MV-4-11 (cell line): Measurements from ENCODE around the gene PLXNA4.

Experiments
- DNase-seq: peaks from one replicate; lab custom pipeline; 2025; lab: John Stamatoyannopoulos, UW

The PLXNA4 gene

GRCh38 chr7:132355048-132355447 lies 221.2 kb downstream of the PLXNA4 start:
- no peak for DNase-seq

DNA sequence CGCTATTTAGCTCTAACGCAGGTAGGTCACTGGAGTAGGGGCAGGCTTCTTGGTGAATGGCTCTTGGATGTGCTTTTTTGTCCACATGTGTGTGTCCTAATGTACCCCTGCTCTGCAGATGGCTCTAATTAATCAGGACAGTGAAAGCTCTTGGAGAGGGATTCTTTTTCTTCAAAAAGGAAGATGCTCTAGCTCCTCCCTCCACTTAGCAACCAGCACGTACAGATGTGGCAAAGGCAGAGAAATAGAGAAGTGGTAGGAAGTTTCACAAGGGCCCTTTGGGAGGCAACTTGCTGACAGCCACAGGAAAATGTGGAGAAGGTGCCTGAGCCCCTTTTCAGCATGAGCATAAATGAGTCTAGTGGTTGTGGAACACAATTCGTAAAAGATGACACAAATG lies 221.7 kb downstream of the PLXNA4 start:
- peak; percentile 74 for DNase-seq

- DNase-seq = no peak
Measured at GRCh38 chr7:132353936-132354335, 222.3 kb downstream of the PLXNA4 start.

- DNase-seq = no peak
Measured at GRCh38 chr7:132352800-132353199, 223.5 kb downstream of the PLXNA4 start.

DNA sequence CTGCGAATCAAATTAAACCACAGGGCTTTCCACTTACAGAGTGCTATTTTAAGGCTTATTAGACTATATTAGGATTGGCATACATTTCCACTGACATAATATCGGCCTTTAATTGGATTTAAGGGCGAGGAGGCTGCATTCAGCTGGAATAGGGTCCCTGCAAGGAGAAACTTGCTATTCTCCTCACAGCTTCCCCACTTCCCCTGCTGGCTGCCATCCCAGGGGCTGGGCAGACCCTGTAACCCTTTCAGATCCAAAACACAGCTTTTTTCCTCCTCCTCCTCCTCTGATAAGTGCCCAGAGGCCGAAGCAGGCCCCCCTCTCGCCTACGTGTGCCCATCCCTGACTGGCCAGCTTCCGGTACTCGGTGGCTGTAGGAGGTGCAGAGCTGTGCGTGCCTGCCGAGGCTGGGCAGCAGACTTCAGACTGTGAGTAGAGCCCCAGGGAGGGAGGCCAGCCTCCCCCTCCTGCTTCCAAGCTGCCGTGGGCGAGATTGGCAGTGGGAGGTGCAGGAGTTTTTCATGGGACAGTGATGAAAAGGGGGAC lies 224.2 kb downstream of the PLXNA4 start:
- no peak for DNase-seq

- DNase-seq = no peak
Measured at GRCh38 chr7:132350741-132351140, 225.5 kb downstream of the PLXNA4 start.

DNA sequence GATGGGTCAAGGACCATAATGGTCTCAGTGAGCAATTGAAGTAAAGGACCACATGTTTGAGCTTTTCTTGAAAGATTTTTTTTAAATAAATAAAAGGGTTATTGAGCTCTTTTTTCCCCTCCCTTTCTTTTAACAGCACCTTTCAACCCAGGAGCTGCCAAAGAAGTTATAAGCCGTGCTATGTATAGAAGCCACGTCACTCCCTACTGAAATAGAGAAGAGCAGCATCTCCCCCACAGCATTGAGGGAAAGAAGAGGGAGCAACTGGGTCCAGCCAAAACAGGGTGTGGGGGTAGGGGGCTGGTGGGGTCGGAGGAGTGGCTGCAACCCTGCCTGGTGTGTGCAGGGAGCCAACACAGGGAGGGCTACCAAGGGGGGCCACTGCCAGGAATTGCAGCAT lies 227.2 kb downstream of the PLXNA4 start:
- no peak for DNase-seq

DNA sequence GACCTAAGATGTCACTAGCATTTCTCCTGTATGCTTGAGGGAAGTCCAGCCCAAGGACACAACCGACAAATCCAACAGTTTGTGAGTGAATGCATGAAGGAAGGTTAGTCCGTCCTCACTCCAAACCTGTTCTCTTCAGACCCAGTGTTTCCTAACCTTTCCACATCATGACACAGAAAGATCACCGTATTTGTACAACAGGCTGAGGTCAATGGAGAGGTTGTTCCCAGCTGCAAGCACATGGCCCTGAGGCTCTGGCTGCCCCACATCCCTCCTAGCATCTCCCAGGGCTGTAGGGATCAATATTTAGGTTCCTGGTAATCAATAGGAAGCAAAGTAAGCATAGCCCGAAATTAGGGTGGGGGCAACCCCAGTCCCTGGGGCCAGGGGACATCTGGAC lies 227.9 kb downstream of the PLXNA4 start:
- DNase-seq = no peak

GRCh38 chr7:132347858-132348257 lies 228.4 kb downstream of the PLXNA4 start:
- DNase-seq = no peak

DNA sequence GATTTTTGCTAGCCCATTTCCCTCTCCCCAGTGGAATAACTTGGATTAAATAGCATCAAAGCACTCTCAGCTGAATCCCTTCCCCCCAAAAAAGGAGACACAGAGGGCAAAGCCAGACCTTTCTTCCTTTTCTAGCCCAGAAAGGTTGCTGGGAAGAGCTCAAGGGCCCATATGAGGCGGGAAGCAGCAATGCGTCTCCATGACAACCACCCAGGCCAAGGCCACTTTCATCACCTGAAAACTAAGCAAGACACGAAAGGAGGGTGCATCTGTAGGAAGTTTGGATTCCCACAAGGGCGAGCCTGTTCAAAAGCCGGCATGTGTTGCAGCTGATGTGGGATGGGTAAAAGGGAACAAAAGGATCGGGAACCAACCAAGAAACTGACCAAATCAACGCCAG lies 229.1 kb downstream of the PLXNA4 start:
- no peak for DNase-seq

- DNase-seq = no peak
Measured at GRCh38 chr7:132345543-132346129, 230.6 kb downstream of the PLXNA4 start.

- no peak for DNase-seq
Measured at GRCh38 chr7:132345030-132345429, 231.2 kb downstream of the PLXNA4 start.

GRCh38 chr7:132343199-132343598 lies 233.1 kb downstream of the PLXNA4 start:
- no peak for DNase-seq

DNA sequence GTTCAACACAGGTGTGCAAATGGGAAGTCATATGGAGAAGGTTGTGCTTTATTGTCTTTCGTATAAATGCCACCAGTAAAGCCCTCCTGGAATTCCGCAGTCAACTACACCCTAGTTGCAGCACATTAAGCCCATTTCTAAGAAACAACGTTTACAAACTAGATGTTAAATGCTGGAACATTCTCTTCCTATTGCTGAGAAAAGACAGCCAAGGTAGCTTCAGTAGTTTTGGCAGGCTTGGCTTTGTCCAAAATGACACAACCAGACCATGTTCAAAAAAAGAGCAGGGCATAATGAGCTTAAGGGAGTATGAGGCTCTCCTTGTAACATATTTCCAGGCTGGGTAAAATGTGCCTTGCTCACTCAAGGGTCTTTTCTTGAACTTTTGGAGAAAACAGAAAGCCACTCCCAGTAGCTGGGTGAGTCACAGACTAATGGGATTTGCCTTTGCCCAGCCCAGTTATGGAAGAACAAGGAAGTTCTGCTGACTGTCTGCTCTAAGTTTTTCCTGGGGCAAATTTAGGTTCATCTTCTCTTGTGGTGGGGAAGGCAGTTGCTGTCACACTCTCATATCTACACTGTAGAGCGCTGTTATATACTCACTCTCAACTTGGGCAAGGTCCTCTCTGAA lies 238.7 kb downstream of the PLXNA4 start:
- DNase-seq = no peak

GRCh38 chr7:132336797-132337196 lies 239.5 kb downstream of the PLXNA4 start:
- no peak for DNase-seq

DNA sequence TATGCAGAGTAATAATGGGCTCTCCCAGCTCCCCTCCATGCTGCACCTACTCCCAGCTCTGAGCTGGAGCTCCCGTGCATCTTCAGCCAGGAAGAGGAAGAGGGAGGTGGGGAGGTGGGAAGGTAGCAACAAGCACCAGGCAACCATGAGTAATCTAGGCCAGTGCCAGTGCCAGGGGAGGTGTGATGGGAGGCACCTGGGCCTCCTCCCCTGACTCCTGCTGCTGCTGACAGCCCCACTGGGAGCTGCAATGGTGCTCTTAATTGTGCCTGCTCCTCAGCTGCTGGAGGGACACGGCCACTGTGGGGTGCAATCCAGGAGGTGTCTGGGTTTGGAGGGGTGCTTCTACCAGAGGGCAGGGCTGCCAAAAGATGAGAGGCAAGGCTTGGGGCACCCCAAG lies 243.0 kb downstream of the PLXNA4 start:
- no peak for DNase-seq

DNA sequence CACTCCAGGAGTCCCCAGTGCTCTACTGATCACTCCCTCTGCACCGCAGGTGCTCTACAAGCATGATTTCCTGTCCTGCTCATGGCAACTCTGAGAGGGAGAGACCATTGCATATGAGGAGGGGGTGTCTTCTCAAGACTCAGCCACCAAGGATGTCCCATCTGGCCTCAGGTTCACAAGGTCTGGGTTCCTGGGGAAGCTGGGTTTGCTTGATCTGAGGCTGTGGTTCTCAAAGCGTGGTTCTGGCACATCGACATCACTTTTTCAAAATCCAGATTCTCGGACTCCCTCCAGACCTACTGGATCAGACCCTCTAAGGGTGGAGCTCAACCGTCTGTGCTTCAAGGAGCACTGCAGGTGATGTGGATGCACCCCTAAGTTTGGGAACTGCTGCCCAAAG lies 247.5 kb downstream of the PLXNA4 start:
- no peak for DNase-seq

DNA sequence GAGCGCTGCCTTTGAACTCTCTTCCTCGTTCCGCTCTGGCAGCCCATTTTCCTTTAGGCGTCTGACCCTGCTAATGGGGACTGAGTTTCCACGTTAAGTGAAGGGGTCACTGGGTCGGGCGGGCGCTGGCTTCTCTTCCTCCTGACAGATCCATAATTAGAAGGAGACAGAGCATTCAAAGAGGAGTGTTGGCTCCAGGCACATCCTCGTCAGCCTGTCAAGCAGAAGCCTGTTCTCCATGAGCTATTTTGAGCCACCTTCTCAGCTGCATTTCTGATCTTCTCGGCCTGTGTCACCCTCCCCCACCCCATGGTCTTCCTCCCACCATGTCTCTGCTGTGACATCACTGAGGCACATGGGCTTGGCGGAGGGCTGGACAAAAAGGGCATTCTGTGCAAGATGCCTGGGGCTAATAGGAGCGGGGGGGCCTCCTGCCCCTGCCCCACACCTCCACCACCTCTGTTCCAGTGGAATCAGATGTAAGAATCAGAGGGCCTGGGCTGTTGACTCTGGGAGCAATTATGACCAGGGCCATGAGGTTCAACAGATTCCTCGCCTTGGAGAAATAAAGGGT lies 248.1 kb downstream of the PLXNA4 start:
- no peak for DNase-seq

DNA sequence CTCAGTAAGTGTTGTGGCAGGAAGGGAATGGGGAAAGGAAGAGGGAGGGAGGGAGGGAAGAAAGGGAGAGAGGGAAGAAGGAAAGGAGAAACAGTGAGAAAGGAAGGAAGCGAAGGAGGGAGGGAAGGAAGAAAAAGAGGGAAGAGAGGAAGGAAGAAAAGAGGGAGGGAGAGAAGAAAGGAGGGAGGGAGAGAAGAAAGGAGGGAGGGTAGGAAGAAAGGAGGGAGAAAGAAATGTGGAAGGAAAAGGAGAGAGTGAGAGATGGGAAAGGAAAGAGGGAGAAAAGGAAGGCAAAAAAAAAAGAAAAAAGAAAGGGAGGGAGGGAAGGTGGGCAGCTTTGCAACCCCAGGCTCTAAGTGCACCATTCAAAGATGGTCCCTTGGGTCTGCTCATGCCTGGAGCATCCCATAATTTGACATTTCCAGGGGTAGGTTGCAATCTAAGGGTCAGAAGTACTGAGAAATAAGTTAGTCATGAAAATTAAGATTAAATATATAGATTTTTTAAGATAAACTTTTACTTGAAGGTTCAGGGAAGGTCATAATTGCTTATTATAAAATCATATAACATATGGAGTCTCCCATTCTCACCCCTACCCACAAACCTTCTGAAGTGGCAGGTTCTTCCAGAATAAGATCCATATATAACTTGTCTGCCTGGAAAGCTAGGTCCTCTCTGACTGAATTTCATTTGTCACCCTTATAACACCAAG lies 249.2 kb downstream of the PLXNA4 start:
- no peak for DNase-seq

DNA sequence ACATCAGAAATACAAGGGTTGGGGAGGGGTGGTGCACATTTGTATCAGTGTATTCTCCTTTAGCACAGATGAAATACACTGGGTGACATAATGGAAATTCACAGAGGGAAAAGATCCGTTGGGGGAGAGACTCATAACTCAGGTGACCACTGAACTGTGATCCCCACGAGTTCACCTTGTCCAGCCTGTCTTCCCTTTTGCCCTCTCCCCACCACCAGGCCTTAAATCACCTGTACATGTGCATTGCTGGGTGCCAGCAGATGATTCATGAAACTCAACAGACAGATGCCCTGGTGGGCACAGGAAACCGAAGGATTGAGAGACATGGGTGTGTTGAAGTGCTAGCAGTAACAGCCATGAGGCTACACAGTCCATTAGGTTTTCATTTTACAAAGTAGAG lies 253.3 kb downstream of the PLXNA4 start:
- no peak for DNase-seq

DNA sequence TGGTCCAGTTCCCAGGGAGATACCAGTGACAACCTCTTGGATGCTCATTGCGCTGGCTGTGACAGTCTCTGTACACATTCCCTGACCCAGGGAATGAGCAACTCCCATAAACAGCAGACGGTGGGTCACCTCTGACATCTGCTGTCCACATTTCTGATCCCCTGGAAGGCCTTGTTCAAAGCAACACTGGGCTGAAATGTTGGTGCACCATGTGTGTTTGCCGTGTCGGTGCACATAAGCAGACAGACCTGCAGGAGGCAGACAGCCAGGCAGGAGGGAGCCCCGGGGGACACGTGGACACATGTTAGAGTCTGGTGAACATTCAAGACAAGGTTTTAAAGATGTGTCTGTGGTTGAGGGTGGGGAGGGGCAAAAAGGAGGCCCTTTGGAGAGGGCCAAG lies 254.9 kb downstream of the PLXNA4 start:
- no peak for DNase-seq

DNA sequence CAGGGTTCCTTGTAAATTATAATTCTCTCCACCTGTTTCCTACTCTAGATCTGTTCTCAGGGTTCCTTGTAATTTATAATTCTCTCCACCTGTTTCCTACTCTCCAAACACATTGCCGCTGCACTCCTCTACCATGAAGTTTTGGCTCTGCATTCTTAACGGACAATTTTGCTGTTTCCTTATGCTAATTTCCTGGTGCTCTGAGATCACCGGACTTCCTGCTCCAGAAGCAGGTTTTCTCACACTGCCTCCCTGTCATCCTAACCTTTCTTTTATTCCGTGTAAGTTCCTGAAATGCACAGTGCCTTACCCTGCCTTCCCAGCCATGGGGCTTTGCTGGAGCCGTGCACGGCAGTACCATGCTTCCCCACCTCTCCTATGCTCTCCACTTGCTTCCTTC lies 256.8 kb downstream of the PLXNA4 start:
- DNase-seq = no peak
